Ascending aorta (tissue), 2 donors: ENCODE measurements around the gene ULK2. TPM values are rescaled to one million over a fixed set of nuclear protein-coding genes. Genes with fewer than 3 reads are reported as not detected.
"Not testable (repeated sequence)": the region's sequence is repeated elsewhere in the genome, so short reads cannot be mapped to it uniquely, and the experiment has no call there.

Experiments used
- DNase-seq, 2 donors: peaks; one replicate each; pipeline ENCODE4 v3.0.0-alpha.2; 2019; ENCODE audit warnings: low spot score in 2 of 2
- H3K27ac ChIP-seq, 2 donors: fragments of 200-600 bp; sonication (generic); one replicate each; pipeline ENCODE4 v1.5.1; 2016 to 2017; ENCODE audit warnings: mild to moderate bottlenecking in 1 of 2
- H3K27me3 ChIP-seq: fragments of 200-600 bp; sonication (generic); one replicate; pipeline ENCODE4 v1.5.1; 2017
- H3K36me3 ChIP-seq, 2 donors: fragments of 200-600 bp; sonication (generic); one replicate each; pipeline ENCODE4 v1.5.1; 2016
- H3K4me1 ChIP-seq, 2 donors: fragments of 200-600 bp; sonication (generic); one replicate each; pipeline ENCODE4 v1.5.1; 2016 to 2017; ENCODE audit warnings: mild to moderate bottlenecking in 1 of 2
- H3K4me3 ChIP-seq, 2 donors: fragments of 200-600 bp; sonication (generic); one replicate each; pipeline ENCODE4 v1.5.1; 2016 to 2017; ENCODE audit warnings: mild to moderate bottlenecking in 1 of 2
- H3K9me3 ChIP-seq, 2 donors: fragments of 200-600 bp; sonication (generic); one replicate each; pipeline ENCODE4 v1.5.1; 2016
- CTCF ChIP-seq, 3 experiments: fragments of 200-600 bp in 2 of 3; fragments of 450-650 bp in 1 of 3; sonication (generic) in 2 of 3; IDR thresholded peaks; one replicate each; pipeline ENCODE4 v1.5.1; 2016 to 2019; ENCODE audit warnings: antibody characterized with exemption in 3 of 3, mild to moderate bottlenecking in 1 of 3, moderate library complexity in 1 of 3
- intact Hi-C: fragments of 100-400 bp; cut with DNase I; formaldehyde crosslinking; loops from one replicate; pipeline ENCODE4 v1.15.1; 2023
- total RNA-seq: library from RNA; depleted of rRNA; stranded (reverse); fragments of >200 nt; gene quantifications from one replicate; pipeline ENCODE4 v1.1.0, GENCODE V29; 2016

Gene ULK2
- total RNA-seq, 1 donor from 2014 or later: 7.1 TPM

- intact Hi-C loops: no loop called here
Measured at GRCh38 chr17:19896679-19897078, 28.9 kb upstream of the ULK2 start.

DNA sequence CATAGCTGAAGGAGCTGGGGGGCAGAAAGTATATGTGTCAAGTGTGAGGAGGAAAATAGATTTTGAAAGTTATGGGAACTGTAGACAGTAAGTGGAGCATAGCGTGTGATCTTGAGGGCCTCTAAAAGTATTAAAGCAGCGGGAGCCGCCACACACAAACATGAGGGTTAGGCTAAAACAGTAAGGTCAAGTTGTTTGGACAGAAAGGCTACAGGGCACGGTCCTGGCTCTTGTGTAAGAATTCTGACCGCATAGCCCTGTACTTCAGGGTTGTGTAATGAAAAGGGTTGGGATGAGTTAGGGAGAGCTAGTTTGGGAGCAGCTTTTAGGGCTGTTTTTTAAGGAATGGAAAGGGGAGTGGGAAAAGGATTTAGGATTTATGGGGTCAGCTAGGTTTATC is 22.8 kb upstream of the ULK2 start:
- intact Hi-C loops: not testable (repeated sequence)

More at GRCh38 chr17:19896679-19897078, 28.9 kb upstream of the ULK2 start:
- Histone ChIP-seq H3K4me3 (no peak overlapping the region), H3K36me3 (peaks cover 0 to 18% of the 10 kb centered on the region in 2 donors), H3K9me3 (no peaks in the 10 kb centered on the region), H3K4me1 (no peaks in the 10 kb centered on the region), H3K27me3 (no peaks in the 10 kb centered on the region), H3K27ac (no peak overlapping the region)
- no peak for TF ChIP-seq CTCF (IDR thresholded peaks at IDR 0.05)
- DNase-seq: no peak

DNA sequence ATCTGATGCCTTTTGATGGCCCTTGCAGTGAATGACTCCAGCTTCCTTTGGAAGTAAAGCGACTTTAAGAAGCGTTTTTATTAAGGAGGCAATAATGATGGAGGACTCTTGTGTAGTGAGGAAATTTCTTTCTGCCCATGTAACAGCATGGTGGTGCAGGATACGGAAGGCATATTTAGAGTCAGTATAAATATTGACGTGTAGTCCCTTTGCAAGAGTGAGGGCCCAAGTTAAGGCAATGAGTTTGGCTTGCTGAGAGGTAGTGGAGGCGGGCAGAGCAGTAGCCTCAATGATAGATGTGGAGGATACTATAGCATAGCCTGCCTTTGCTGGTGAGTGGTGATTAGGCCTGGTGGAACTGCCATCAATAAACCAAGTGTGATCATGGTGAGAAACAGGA is 22.3 kb upstream of the ULK2 start:
- intact Hi-C loops, H3K9me3 ChIP-seq, H3K36me3 ChIP-seq, DNase-seq, H3K27me3 ChIP-seq, H3K4me1 ChIP-seq, H3K4me3 ChIP-seq, H3K27ac ChIP-seq: not testable (repeated sequence)

More for the DNA sequence above, 22.8 kb upstream of the ULK2 start:
- DNase-seq, H3K27ac ChIP-seq, H3K4me3 ChIP-seq, H3K9me3 ChIP-seq, H3K36me3 ChIP-seq, H3K4me1 ChIP-seq, H3K27me3 ChIP-seq: not testable (repeated sequence)

DNA sequence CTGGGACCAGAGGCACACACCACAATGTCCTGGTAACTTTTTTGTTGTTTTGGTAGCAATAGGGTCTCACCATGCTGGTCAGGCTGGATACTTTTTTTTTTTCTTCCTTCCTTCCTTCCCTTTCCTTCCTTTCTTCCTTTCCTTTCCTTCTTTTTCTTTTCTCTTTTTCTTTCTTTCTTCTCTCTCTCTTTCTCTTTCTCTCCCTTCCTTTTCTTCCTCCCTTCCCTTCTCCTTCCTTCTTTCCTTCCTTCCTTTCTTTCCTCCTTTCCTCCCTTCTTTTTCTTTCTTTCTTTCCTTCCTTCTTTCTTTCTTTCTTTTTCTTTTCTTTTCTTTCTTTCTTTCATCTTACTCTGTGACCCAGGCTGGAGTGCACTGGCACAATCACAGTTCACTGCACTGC is 18.4 kb upstream of the ULK2 start:
- no peak for DNase-seq
- intact Hi-C loops: no loop called here

DNA sequence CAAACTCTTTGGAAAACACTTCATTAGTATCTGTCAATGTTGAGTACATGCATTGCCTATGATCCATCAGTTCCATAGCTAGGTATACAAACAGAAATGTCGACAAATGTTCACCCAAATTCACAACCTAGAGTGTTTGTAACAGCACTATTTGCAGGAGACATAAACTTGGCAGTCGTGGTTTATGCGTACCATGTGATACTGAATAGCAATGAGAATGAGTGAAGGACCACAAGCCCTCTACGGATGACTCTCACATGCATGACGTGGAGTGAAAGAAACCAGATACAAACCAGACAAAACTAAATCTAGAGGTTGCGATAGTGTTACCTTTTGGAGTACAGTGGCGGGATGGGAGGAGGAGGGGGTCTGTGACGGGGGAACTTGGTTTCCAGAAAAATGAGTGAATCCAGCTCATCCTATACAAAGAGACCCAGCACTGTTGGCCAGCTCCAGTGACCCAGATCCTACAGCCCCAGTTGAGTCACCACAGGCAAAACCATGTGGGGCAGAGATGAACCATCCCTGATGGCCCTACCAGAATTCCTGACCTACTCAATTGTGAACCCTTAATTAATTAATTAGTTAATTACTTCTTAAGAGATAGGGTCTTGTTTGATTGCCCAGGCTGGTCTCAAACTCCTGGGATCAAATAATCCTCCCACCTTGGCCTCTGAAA is 15.9 kb upstream of the ULK2 start:
- no peak overlapping the region for H3K27ac ChIP-seq
- H3K9me3 ChIP-seq: no peaks in the 10 kb centered on the region
- no peak for TF ChIP-seq CTCF (IDR thresholded peaks at IDR 0.05)
- intact Hi-C loops: no loop called here
- H3K4me3 ChIP-seq: no peak overlapping the region
- no peaks in the 10 kb centered on the region for H3K4me1 ChIP-seq
- no peaks in the 10 kb centered on the region for H3K27me3 ChIP-seq
- H3K36me3 ChIP-seq: no peaks in the 10 kb centered on the region
- no peak for DNase-seq

More for the DNA sequence above, 18.4 kb upstream of the ULK2 start:
- TF ChIP-seq CTCF (IDR thresholded peaks at IDR 0.05): no peak
- Histone ChIP-seq H3K4me3 (no peak overlapping the region), H3K9me3 (no peaks in the 10 kb centered on the region), H3K4me1 (no peaks in the 10 kb centered on the region), H3K27me3 (no peaks in the 10 kb centered on the region), H3K36me3 (no peaks in the 10 kb centered on the region), H3K27ac (no peak overlapping the region)

GRCh38 chr17:19880393-19880792 is 12.7 kb upstream of the ULK2 start:
- Histone ChIP-seq H3K4me3 (no peak overlapping the region), H3K9me3 (no peaks in the 10 kb centered on the region), H3K27ac (no peak overlapping the region), H3K36me3 (no peaks in the 10 kb centered on the region), H3K4me1 (no peaks in the 10 kb centered on the region), H3K27me3 (no peaks in the 10 kb centered on the region)
- intact Hi-C loops: no loop called here
- TF ChIP-seq CTCF (IDR thresholded peaks at IDR 0.05): no peak
- DNase-seq: no peak
